GM12878 (cell line): ENCODE data around the gene ZNF595. TPM values are rescaled to one million over a fixed set of nuclear protein-coding genes. Genes with fewer than 3 reads are reported as not detected.

ENCODE experiments used
- CHD1 ChIP-seq: IDR thresholded peaks from 2 replicates; pipeline ENCODE4 v1.6.1; 2012; ENCODE audit warnings: low read depth, low read length, improper control_type of control experiment
- CREB1 ChIP-seq: IDR thresholded peaks from 2 replicates; pipeline ENCODE4 v1.6.1; 2012; ENCODE audit warnings: low read depth, mild to moderate bottlenecking, inconsistent platforms
- FOS ChIP-seq: IDR thresholded peaks from 3 replicates; pipeline ENCODE4 v1.6.1; 2011; ENCODE audit warnings: borderline replicate concordance; ENCODE audit not compliant: insufficient read length; ENCODE audit errors: extremely low read depth
- GABPA ChIP-seq: IDR thresholded peaks from 2 replicates; pipeline ENCODE4 v1.6.1; 2014; ENCODE audit warnings: antibody characterized with exemption, low read depth, mild to moderate bottlenecking, inconsistent platforms
- JUND ChIP-seq: IDR thresholded peaks from 2 replicates; pipeline ENCODE4 v1.6.1; 2012; ENCODE audit warnings: low read depth, mild to moderate bottlenecking, low read length, improper control_type of control experiment, moderate library complexity
- LARP7 ChIP-seq: fragments of 450-650 bp; IDR thresholded peaks from 2 replicates; pipeline ENCODE4 v1.6.1; 2017; ENCODE audit warnings: mild to moderate bottlenecking
- MEF2B ChIP-seq: fragments of 450-650 bp; IDR thresholded peaks from 2 replicates; pipeline ENCODE4 v1.6.1; 2018; ENCODE audit warnings: mild to moderate bottlenecking, moderate library complexity; ENCODE audit not compliant: partially characterized antibody, poor library complexity, severe bottlenecking
- MYC ChIP-seq: IDR thresholded peaks from 2 replicates; pipeline ENCODE4 v1.6.1; 2011; ENCODE audit warnings: mild to moderate bottlenecking, low read length, moderate library complexity, inconsistent platforms; ENCODE audit not compliant: insufficient read depth, insufficient replicate concordance, insufficient read length, severe bottlenecking
- NFXL1 ChIP-seq: fragments of 450-650 bp; IDR thresholded peaks from 2 replicates; pipeline ENCODE4 v1.6.1; 2017; ENCODE audit warnings: antibody characterized with exemption, mild to moderate bottlenecking, borderline replicate concordance
- POLR2A ChIP-seq: IDR thresholded peaks from 2 replicates; pipeline ENCODE4 v1.6.1; 2011; ENCODE audit warnings: low read depth, mild to moderate bottlenecking, low read length
- TCF12 ChIP-seq: IDR thresholded peaks from 2 replicates; pipeline ENCODE4 v1.6.1; 2011; ENCODE audit warnings: low read depth, mild to moderate bottlenecking, low read length
- TCF7 ChIP-seq: IDR thresholded peaks from 2 replicates; pipeline ENCODE4 v1.6.1; 2014; ENCODE audit warnings: antibody characterized with exemption, borderline replicate concordance
- WRNIP1 ChIP-seq: IDR thresholded peaks from 2 replicates; pipeline ENCODE4 v1.6.1; 2011; ENCODE audit warnings: low read depth, low read length, improper control_type of control experiment, borderline replicate concordance
- ZSCAN29 ChIP-seq: fragments of 450-650 bp; IDR thresholded peaks from 2 replicates; pipeline ENCODE4 v1.6.1; 2017; ENCODE audit warnings: mild to moderate bottlenecking, moderate library complexity
- polyA plus RNA-seq, 11 experiments: library from polyadenylated mRNA; depleted of rRNA in 4 of 11; unstranded in 6 of 11; stranded (reverse) in 5 of 11; fragments of >200 nt; fragmentation: Nextera tagmentation in 4 of 11; fragmentation: Illumina TruSeq in 1 of 11; extraction: Ambion mirVana in 4 of 11; extraction: Trizol in 1 of 11; gene quantifications; 1 replicate in 1 of 11; 2 replicates in 10 of 11; pipeline versions ENCODE4 v1.2.1 to v1.2.3, GENCODE V29; 2011 to 2016; ENCODE audit warnings: inconsistent platforms in 2 of 11, missing spikeins in 2 of 11, low read depth in 1 of 11
- total RNA-seq, 4 experiments: library from RNA; depleted of rRNA in 3 of 4; stranded (reverse); fragments of >200 nt in 3 of 4; fragmentation: Illumina TruSeq in 1 of 4; extraction: Trizol in 1 of 4; gene quantifications; 2 replicates each; pipeline versions ENCODE4 v1.2.1 to v1.2.3, GENCODE V29; 2013 to 2021
- TF ChIP-seq, protein P1 (sequence below): fragments of 450-650 bp; IDR thresholded peaks from 2 replicates; pipeline ENCODE4 v1.6.1; 2017; ENCODE audit warnings: mild to moderate bottlenecking
- TF ChIP-seq, protein P2 (sequence below): fragments of 450-650 bp; IDR thresholded peaks from 2 replicates; pipeline ENCODE4 v1.6.1; 2017; ENCODE audit warnings: antibody characterized with exemption, mild to moderate bottlenecking, moderate library complexity
- TF ChIP-seq, protein P3 (sequence below): fragments of 450-650 bp; IDR thresholded peaks from 2 replicates; pipeline ENCODE4 v1.6.1; 2016; ENCODE audit warnings: mild to moderate bottlenecking
- TF ChIP-seq, protein P4 (sequence below): fragments of 450-650 bp; IDR thresholded peaks from 2 replicates; pipeline ENCODE4 v1.6.1; 2016; ENCODE audit warnings: mild to moderate bottlenecking
- TF ChIP-seq, protein P5 (sequence below): IDR thresholded peaks from 2 replicates; pipeline ENCODE4 v1.6.1; 2012; ENCODE audit warnings: mild to moderate bottlenecking, low read depth, low read length

ZNF595 gene
- total and polyA plus RNA-seq, 10 of the 15 experiments (the other 5 are each of a cell fraction or from before 2014, with no cell fraction given): 0.14 to 0.21 (median 0.18) TPM; not detected in 7

DNA sequence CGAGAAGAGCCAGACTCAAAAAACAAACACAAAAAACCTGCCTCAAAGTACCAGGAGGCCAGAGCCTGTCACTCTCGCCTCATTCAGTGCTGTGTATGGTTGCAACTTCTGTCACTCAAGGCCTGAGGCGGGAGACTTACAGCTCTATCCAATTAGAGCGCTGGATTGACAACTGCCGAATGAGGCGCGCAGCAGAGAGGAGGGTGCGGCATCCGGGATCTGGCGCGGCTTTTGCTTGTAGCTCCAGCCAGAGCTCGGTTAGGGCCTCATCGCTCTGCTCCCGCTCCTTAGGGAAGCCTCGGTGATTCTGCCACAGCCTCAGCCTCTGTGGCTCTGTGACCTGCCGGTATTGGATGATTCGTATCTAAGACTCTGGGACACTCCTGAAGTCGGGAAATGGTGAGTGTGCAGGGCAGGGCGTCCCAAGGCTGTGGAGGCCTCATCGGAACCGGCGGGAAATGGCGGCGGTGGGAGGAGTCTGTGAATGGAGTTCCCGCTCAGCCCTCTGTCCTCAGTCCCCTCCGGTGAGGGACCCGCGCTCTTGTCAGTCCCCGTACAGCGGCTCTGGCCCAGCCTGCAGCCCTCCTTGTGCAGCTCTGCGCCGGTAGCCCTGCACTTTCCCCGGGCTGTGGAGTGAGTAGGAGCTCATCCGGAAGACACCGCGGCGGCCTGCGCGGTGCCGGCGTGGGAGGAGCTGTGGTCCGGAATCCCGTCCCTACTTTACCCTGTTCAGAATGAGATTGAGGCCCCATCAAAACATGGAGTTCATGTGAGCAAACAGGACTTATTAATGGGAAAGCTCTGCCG, 71.4 kb downstream of the ZNF595 start, which contains the start of gene ZNF718 (continued):
- TF ChIP-seq NFXL1 (no peak), WRNIP1 (no peak), JUND (no peak), GABPA (peak; percentile 69), MEF2B (no peak), LARP7 (peak; percentile 72; the same call in 1 of the 2 replicates), ZSCAN29 (no peak), TCF7 (no peak), FOS (peak; percentile 66), MYC (peak; percentile 62), CREB1 (0 out of 2 replicates have a peak, but pooled peaks have one; percentile 41), CHD1 (0 out of 2 replicates have a peak, but pooled peaks have one; percentile 49), POLR2A (peak; percentile 92), TCF12 (no peak)
- TF ChIP-seq, protein P1, sequence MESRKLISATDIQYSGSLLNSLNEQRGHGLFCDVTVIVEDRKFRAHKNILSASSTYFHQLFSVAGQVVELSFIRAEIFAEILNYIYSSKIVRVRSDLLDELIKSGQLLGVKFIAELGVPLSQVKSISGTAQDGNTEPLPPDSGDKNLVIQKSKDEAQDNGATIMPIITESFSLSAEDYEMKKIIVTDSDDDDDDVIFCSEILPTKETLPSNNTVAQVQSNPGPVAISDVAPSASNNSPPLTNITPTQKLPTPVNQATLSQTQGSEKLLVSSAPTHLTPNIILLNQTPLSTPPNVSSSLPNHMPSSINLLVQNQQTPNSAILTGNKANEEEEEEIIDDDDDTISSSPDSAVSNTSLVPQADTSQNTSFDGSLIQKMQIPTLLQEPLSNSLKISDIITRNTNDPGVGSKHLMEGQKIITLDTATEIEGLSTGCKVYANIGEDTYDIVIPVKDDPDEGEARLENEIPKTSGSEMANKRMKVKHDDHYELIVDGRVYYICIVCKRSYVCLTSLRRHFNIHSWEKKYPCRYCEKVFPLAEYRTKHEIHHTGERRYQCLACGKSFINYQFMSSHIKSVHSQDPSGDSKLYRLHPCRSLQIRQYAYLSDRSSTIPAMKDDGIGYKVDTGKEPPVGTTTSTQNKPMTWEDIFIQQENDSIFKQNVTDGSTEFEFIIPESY: no peak
- TF ChIP-seq, protein P2, sequence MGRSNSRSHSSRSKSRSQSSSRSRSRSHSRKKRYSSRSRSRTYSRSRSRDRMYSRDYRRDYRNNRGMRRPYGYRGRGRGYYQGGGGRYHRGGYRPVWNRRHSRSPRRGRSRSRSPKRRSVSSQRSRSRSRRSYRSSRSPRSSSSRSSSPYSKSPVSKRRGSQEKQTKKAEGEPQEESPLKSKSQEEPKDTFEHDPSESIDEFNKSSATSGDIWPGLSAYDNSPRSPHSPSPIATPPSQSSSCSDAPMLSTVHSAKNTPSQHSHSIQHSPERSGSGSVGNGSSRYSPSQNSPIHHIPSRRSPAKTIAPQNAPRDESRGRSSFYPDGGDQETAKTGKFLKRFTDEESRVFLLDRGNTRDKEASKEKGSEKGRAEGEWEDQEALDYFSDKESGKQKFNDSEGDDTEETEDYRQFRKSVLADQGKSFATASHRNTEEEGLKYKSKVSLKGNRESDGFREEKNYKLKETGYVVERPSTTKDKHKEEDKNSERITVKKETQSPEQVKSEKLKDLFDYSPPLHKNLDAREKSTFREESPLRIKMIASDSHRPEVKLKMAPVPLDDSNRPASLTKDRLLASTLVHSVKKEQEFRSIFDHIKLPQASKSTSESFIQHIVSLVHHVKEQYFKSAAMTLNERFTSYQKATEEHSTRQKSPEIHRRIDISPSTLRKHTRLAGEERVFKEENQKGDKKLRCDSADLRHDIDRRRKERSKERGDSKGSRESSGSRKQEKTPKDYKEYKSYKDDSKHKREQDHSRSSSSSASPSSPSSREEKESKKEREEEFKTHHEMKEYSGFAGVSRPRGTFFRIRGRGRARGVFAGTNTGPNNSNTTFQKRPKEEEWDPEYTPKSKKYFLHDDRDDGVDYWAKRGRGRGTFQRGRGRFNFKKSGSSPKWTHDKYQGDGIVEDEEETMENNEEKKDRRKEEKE: no peak
- TF ChIP-seq, protein P3, sequence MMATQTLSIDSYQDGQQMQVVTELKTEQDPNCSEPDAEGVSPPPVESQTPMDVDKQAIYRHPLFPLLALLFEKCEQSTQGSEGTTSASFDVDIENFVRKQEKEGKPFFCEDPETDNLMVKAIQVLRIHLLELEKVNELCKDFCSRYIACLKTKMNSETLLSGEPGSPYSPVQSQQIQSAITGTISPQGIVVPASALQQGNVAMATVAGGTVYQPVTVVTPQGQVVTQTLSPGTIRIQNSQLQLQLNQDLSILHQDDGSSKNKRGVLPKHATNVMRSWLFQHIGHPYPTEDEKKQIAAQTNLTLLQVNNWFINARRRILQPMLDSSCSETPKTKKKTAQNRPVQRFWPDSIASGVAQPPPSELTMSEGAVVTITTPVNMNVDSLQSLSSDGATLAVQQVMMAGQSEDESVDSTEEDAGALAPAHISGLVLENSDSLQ: peak; percentile 100
- TF ChIP-seq, protein P4, sequence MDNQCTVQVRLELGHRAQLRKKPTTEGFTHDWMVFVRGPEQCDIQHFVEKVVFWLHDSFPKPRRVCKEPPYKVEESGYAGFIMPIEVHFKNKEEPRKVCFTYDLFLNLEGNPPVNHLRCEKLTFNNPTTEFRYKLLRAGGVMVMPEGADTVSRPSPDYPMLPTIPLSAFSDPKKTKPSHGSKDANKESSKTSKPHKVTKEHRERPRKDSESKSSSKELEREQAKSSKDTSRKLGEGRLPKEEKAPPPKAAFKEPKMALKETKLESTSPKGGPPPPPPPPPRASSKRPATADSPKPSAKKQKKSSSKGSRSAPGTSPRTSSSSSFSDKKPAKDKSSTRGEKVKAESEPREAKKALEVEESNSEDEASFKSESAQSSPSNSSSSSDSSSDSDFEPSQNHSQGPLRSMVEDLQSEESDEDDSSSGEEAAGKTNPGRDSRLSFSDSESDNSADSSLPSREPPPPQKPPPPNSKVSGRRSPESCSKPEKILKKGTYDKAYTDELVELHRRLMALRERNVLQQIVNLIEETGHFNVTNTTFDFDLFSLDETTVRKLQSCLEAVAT: peak; percentile 51; the same call in 1 of the 2 replicates
- TF ChIP-seq, protein P5, sequence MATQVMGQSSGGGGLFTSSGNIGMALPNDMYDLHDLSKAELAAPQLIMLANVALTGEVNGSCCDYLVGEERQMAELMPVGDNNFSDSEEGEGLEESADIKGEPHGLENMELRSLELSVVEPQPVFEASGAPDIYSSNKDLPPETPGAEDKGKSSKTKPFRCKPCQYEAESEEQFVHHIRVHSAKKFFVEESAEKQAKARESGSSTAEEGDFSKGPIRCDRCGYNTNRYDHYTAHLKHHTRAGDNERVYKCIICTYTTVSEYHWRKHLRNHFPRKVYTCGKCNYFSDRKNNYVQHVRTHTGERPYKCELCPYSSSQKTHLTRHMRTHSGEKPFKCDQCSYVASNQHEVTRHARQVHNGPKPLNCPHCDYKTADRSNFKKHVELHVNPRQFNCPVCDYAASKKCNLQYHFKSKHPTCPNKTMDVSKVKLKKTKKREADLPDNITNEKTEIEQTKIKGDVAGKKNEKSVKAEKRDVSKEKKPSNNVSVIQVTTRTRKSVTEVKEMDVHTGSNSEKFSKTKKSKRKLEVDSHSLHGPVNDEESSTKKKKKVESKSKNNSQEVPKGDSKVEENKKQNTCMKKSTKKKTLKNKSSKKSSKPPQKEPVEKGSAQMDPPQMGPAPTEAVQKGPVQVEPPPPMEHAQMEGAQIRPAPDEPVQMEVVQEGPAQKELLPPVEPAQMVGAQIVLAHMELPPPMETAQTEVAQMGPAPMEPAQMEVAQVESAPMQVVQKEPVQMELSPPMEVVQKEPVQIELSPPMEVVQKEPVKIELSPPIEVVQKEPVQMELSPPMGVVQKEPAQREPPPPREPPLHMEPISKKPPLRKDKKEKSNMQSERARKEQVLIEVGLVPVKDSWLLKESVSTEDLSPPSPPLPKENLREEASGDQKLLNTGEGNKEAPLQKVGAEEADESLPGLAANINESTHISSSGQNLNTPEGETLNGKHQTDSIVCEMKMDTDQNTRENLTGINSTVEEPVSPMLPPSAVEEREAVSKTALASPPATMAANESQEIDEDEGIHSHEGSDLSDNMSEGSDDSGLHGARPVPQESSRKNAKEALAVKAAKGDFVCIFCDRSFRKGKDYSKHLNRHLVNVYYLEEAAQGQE: no peak
